Measurements from ENCODE around the gene OR8D4.
"Not testable (repeated sequence)": the region's sequence is repeated elsewhere in the genome, so short reads cannot be mapped to it uniquely, and the experiment has no call there.

The OR8D4 gene
- total RNA-seq: 0 to 0.11 (median 0) reads per million in 9 experiments

- H3K27me3 Mint-ChIP-seq: no peaks in the 10 kb centered on the region
- H3K9me3 Mint-ChIP-seq: no peaks in the 10 kb centered on the region
- no peak for DNase-seq
- ATAC-seq (replicated peaks): no peak
- no peak within 1 kb of the TSS for H3K27ac Mint-ChIP-seq
- H3K4me3 Mint-ChIP-seq: no peak within 1 kb of the TSS
- H3K4me1 Mint-ChIP-seq (ENCODE audit: low read depth in 2 of 2): no peaks in the 10 kb centered on the region
- no peaks in the 10 kb centered on the region for H3K36me3 Mint-ChIP-seq (ENCODE audit: insufficient read depth)
These were observed at the start of gene OR8D4 for GRCh38 chr11:123901867-123902266. Gene OR8D4 (plus strand): TSS chr11:123902167. CDS start chr11:123906432, 4,265 bp downstream.

GRCh38 chr11:123852321-123852720, 49.6 kb upstream of the OR8D4 start:
- Mint-ChIP-seq H3K36me3 (ENCODE audit: insufficient read depth) (no peaks in the 10 kb centered on the region), H3K9me3 (peaks cover 0 to 4% of the 10 kb centered on the region in 2 donors), H3K27ac (no peak overlapping the region), H3K27me3 (peaks cover 17 to 27% of the 10 kb centered on the region in 2 donors), H3K4me3 (no peak overlapping the region), H3K4me1 (ENCODE audit: low read depth in 2 of 2) (no peaks in the 10 kb centered on the region)
- no peak for ATAC-seq (replicated peaks)
- DNase-seq: no peak

DNA sequence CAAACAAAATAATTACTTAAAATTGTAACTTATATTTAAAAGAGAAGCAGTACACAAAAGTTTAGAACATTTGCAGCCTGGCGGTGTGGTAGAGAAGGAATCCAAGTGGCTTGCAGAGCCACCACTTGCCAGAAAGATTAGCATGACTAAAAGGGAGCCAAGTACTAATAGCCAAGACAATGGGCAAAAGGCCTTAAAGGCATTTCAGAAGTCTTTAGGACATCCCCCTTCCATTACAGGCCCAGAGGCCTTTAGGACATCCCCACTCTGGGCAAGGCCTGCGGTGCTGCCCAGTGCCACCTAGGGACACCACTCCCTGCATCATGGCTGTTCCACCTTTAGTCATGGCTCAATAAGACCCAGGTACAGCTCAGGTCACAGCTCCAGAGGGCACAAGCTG, 48.9 kb upstream of the OR8D4 start:
- Mint-ChIP-seq H3K27ac (no peak overlapping the region), H3K9me3 (peaks cover 0 to 6% of the 10 kb centered on the region in 2 donors), H3K4me3 (no peak overlapping the region), H3K36me3 (ENCODE audit: insufficient read depth) (no peaks in the 10 kb centered on the region), H3K27me3 (peaks cover 17 to 27% of the 10 kb centered on the region in 2 donors), H3K4me1 (ENCODE audit: low read depth in 2 of 2) (no peaks in the 10 kb centered on the region)
- ATAC-seq (replicated peaks) (no peak), DNase-seq (no peak)

DNA sequence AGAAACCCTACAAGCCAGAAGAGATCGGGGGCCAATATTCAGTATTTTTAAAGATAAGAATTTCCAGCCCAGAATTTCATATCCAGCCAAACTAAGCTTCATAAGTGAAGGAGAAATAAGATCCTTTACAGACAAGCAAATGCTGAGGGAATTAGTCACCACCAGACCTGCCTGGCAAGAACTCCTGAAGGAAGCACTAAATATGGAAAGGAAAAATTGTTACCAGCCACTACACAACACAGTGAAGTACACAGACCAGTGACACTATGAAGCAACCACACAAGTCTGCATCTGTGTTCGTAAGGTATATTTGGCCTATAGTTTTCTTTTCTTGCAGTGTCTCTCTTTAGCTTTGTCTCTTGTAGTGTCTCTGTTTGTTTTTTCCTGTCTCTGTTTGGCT, 45.5 kb upstream of the OR8D4 start:
- DNase-seq: no peak
- H3K4me1 Mint-ChIP-seq (ENCODE audit: low read depth in 2 of 2): no peaks in the 10 kb centered on the region
- H3K36me3 Mint-ChIP-seq (ENCODE audit: insufficient read depth): no peaks in the 10 kb centered on the region
- H3K27ac Mint-ChIP-seq: no peak overlapping the region
- no peak overlapping the region for H3K4me3 Mint-ChIP-seq
- no peak for ATAC-seq (replicated peaks)
- H3K9me3 Mint-ChIP-seq: peaks cover 0 to 6% of the 10 kb centered on the region in 2 donors
- H3K27me3 Mint-ChIP-seq: peaks cover 6 to 17% of the 10 kb centered on the region in 2 donors

DNA sequence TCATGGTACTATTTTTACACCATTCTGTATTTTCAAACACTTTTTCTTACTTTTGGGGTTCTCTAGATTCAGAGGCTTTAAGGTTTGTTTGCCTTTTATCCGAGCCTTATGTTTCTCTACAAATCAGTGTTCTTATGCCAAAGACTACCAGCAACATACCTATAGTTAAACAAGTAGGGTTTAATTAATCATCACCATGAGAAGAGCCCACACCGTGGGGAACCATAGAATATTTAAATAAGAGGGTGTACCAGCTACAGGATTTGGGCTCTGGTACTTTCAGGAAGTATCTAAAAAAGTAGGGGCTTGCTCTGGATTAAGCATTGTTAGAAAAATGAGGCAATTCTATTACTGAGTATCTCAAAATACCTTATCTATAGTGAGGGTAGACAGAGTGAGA, 42.2 kb upstream of the OR8D4 start:
- no peaks in the 10 kb centered on the region for H3K4me1 Mint-ChIP-seq (ENCODE audit: low read depth in 2 of 2)
- DNase-seq (no peak), ATAC-seq (replicated peaks) (no peak)
- no peaks in the 10 kb centered on the region for H3K27me3 Mint-ChIP-seq
- H3K27ac Mint-ChIP-seq: no peak overlapping the region
- H3K36me3 Mint-ChIP-seq (ENCODE audit: insufficient read depth): no peaks in the 10 kb centered on the region
- H3K4me3 Mint-ChIP-seq: no peak overlapping the region
- H3K9me3 Mint-ChIP-seq: peaks cover 0 to 1% of the 10 kb centered on the region in 2 donors

DNA sequence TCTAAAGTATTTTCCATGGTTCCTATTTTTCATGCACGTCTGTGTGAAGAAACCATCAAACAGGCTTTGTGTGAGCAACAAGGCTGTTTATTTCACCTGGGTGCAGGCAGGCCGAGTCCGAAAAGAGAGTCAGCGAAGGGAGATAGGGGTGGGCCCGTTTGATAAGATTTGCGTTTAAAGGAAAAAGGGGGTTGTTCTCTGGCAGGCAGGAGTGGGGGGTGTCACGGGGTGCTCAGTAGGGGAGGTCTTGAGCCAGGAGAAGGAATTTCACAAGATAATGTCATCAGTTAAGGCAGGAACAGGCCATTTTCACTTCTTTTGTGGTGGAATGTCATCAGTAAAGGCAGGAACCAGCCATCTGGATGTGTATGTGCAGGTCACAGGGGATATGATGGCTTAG, 36.7 kb upstream of the OR8D4 start:
- not testable (repeated sequence) for H3K4me3 Mint-ChIP-seq; H3K4me1 Mint-ChIP-seq (ENCODE audit: low read depth in 2 of 2); DNase-seq; H3K27ac Mint-ChIP-seq; ATAC-seq (replicated peaks); H3K9me3 Mint-ChIP-seq; H3K36me3 Mint-ChIP-seq (ENCODE audit: insufficient read depth); H3K27me3 Mint-ChIP-seq

DNA sequence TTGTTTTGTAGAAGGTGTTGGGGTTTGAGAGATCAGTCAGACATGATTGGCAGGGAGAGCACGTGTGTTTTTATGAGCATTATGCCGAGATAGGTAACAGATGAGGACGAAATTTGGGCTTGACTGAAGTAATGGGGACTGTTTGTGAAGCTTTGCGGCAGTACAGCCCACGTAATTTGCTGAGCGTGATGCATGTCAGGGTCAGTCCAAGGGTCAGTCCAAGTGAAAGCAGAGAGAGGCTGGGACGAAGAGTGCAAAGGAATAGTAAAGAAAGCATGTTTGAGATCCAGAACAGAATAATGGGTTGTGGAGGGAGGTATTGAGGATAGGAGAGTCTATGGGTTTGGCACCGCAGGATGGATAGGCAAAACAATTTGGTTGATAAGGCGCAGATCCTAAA, 34.2 kb upstream of the OR8D4 start:
- not testable (repeated sequence) for H3K27me3 Mint-ChIP-seq; DNase-seq; H3K4me3 Mint-ChIP-seq; H3K9me3 Mint-ChIP-seq; H3K4me1 Mint-ChIP-seq (ENCODE audit: low read depth in 2 of 2); H3K36me3 Mint-ChIP-seq (ENCODE audit: insufficient read depth); ATAC-seq (replicated peaks); H3K27ac Mint-ChIP-seq

DNA sequence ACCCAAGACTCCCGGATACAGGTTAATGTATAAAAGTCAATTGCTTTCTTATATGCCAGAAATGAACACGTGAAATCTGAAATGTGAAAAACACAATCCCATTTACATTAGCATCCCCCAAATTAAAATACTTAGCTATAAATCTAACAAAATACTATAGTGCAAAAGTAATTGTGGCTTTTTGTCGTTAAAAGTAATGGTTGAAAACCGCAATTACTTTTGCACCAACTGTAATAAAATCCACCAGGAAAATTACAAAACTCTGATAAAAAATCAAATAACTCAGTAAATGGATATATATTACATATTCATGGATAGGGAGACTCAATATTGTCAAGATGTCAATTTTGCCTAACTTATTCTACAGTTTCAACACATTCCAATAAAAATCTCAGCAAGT, 21.1 kb upstream of the OR8D4 start:
- Mint-ChIP-seq H3K4me3 (no peak overlapping the region), H3K9me3 (no peaks in the 10 kb centered on the region), H3K4me1 (ENCODE audit: low read depth in 2 of 2) (no peaks in the 10 kb centered on the region), H3K27me3 (no peaks in the 10 kb centered on the region), H3K36me3 (ENCODE audit: insufficient read depth) (no peaks in the 10 kb centered on the region), H3K27ac (no peak overlapping the region)
- DNase-seq (no peak), ATAC-seq (replicated peaks) (no peak)

GRCh38 chr11:123885570-123885969, 16.4 kb upstream of the OR8D4 start, which contains the start of gene TMEM225:
Gene TMEM225 (minus strand): TSS chr11:123885670. CDS start chr11:123885425, 245 bp downstream.
- no peak for DNase-seq
- Mint-ChIP-seq H3K27me3 (no peaks in the 10 kb centered on the region), H3K36me3 (ENCODE audit: insufficient read depth) (no peaks in the 10 kb centered on the region), H3K4me3 (no peak within 1 kb of the TSS), H3K9me3 (no peaks in the 10 kb centered on the region), H3K27ac (no peak within 1 kb of the TSS), H3K4me1 (ENCODE audit: low read depth in 2 of 2) (no peaks in the 10 kb centered on the region)
- no peak for ATAC-seq (replicated peaks)

- Mint-ChIP-seq H3K9me3 (no peaks in the 10 kb centered on the region), H3K27ac (no peak overlapping the region), H3K4me3 (no peak overlapping the region), H3K36me3 (ENCODE audit: insufficient read depth) (no peaks in the 10 kb centered on the region), H3K27me3 (no peaks in the 10 kb centered on the region), H3K4me1 (ENCODE audit: low read depth in 2 of 2) (no peaks in the 10 kb centered on the region)
- DNase-seq (no peak), ATAC-seq (replicated peaks) (no peak)
These were observed 9.9 kb upstream of the OR8D4 start for GRCh38 chr11:123892031-123892430.

GRCh38 chr11:123899792-123900191, 2.2 kb upstream of the OR8D4 start:
- Mint-ChIP-seq H3K27ac (no peak overlapping the region), H3K9me3 (no peaks in the 10 kb centered on the region), H3K27me3 (no peaks in the 10 kb centered on the region), H3K4me1 (ENCODE audit: low read depth in 2 of 2) (no peaks in the 10 kb centered on the region), H3K36me3 (ENCODE audit: insufficient read depth) (no peaks in the 10 kb centered on the region), H3K4me3 (no peak overlapping the region)
- DNase-seq: no peak
- ATAC-seq (replicated peaks): no peak

- Mint-ChIP-seq H3K36me3 (ENCODE audit: insufficient read depth) (no peaks in the 10 kb centered on the region), H3K4me1 (ENCODE audit: low read depth in 2 of 2) (no peaks in the 10 kb centered on the region), H3K27me3 (no peaks in the 10 kb centered on the region), H3K9me3 (no peaks in the 10 kb centered on the region), H3K4me3 (no peak overlapping the region), H3K27ac (no peak overlapping the region)
- DNase-seq (no peak), ATAC-seq (replicated peaks) (no peak)
These were observed 2.0 kb downstream of the OR8D4 start for GRCh38 chr11:123903932-123904331.

- H3K4me3 Mint-ChIP-seq: no peak overlapping the region
- H3K27me3 Mint-ChIP-seq: no peaks in the 10 kb centered on the region
- ATAC-seq (replicated peaks): no peak
- no peak for DNase-seq
- H3K4me1 Mint-ChIP-seq (ENCODE audit: low read depth in 2 of 2): no peaks in the 10 kb centered on the region
- no peaks in the 10 kb centered on the region for H3K36me3 Mint-ChIP-seq (ENCODE audit: insufficient read depth)
- no peak overlapping the region for H3K27ac Mint-ChIP-seq
- H3K9me3 Mint-ChIP-seq: no peaks in the 10 kb centered on the region
These were observed 3.0 kb downstream of the OR8D4 start for GRCh38 chr11:123904932-123905331.

DNA sequence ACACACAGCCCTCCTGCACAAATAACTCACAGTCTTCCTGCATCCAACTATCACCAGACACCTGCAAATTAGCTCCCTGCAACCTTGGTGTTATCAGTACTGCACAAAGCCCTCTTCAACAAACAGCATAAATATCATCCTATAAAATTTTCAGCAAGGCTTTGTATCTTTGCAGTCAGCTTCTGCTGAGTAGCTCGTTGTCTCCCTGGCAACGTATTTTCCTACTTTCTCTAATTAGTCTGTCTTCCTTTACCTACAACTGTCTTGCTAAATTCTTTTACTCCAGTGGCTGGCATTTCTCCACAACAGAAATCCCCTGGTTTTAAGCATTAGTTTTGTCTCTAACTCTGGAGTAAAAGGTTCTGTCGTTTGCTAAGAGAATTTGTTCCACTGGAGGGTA, 3.9 kb downstream of the OR8D4 start:
- ATAC-seq (replicated peaks) (no peak), DNase-seq (no peak)
- Mint-ChIP-seq H3K27me3 (no peaks in the 10 kb centered on the region), H3K36me3 (ENCODE audit: insufficient read depth) (no peaks in the 10 kb centered on the region), H3K4me3 (no peak overlapping the region), H3K4me1 (ENCODE audit: low read depth in 2 of 2) (no peaks in the 10 kb centered on the region), H3K27ac (no peak overlapping the region), H3K9me3 (no peaks in the 10 kb centered on the region)

- Mint-ChIP-seq H3K27ac (no peak overlapping the region), H3K4me3 (no peak overlapping the region), H3K27me3 (no peaks in the 10 kb centered on the region), H3K4me1 (ENCODE audit: low read depth in 2 of 2) (no peaks in the 10 kb centered on the region), H3K9me3 (no peaks in the 10 kb centered on the region), H3K36me3 (ENCODE audit: insufficient read depth) (no peaks in the 10 kb centered on the region)
- ATAC-seq (replicated peaks) (no peak), DNase-seq (no peak)
These were observed 19.0 kb downstream of the OR8D4 start for GRCh38 chr11:123920943-123921342.
